Measurements from ENCODE around the gene GALM. TPM values are rescaled to one million over a fixed set of nuclear protein-coding genes. Genes with fewer than 3 reads are reported as not detected.
"Not testable (repeated sequence)": the region's sequence is repeated elsewhere in the genome, so short reads cannot be mapped to it uniquely, and the experiment has no call there.

Gene GALM
- polyA plus RNA-seq, 3 donors = 3.0 to 3.6 (median 3.1) TPM

GRCh38 chr2:38643021-38643671 lies 22.8 kb upstream of the GALM start:
- Mint-ChIP-seq H3K27ac (peak overlapping the region in 1 of 7 donors; percentile 67), H3K4me3 (no peak overlapping the region), H3K4me1 (peaks cover 16% of the 10 kb centered on the region), H3K36me3 (peaks cover 0 to 2% of the 10 kb centered on the region in 2 donors), H3K27me3 (ENCODE audit: low read depth in 3 of 3) (peaks cover 0 to 2% (median 1%) of the 10 kb centered on the region in 3 donors), H3K9me3 (peaks cover 8 to 28% (median 15%) of the 10 kb centered on the region in 7 donors)
- H3K9me3 ChIP-seq (replicated peaks in 1 of 2; ENCODE audit: control insufficient read depth in 1 of 2, insufficient read depth in 1 of 2, low read length in 2 of 2) = peaks cover 13% of the 10 kb centered on the region in 2 donors
- TF ChIP-seq, protein P1, sequence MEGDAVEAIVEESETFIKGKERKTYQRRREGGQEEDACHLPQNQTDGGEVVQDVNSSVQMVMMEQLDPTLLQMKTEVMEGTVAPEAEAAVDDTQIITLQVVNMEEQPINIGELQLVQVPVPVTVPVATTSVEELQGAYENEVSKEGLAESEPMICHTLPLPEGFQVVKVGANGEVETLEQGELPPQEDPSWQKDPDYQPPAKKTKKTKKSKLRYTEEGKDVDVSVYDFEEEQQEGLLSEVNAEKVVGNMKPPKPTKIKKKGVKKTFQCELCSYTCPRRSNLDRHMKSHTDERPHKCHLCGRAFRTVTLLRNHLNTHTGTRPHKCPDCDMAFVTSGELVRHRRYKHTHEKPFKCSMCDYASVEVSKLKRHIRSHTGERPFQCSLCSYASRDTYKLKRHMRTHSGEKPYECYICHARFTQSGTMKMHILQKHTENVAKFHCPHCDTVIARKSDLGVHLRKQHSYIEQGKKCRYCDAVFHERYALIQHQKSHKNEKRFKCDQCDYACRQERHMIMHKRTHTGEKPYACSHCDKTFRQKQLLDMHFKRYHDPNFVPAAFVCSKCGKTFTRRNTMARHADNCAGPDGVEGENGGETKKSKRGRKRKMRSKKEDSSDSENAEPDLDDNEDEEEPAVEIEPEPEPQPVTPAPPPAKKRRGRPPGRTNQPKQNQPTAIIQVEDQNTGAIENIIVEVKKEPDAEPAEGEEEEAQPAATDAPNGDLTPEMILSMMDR (IDR thresholded peaks at IDR 0.05) = no peak
- no peaks in the 10 kb centered on the region for H4K20me1 ChIP-seq (ENCODE audit: insufficient read depth, low read length)
- H3K4me1 ChIP-seq (ENCODE audit: control insufficient read depth in 1 of 2, insufficient read depth in 2 of 2, low read length in 2 of 2) = peaks cover 14 to 15% of the 10 kb centered on the region in 2 donors
- intact Hi-C loops (cut with micrococcal nuclease) = no loop called here
- 93% methylated on average over 41 of the region's 45 CpGs for WGBS (ENCODE audit: insufficient coverage)
- no peak overlapping the region for H3K27ac ChIP-seq (ENCODE audit: low read depth in 1 of 2, low read length in 2 of 2)
- H3K4me2 ChIP-seq (replicated peaks; ENCODE audit: extremely low read depth, low read length, poor library complexity, severe bottlenecking) = no peak overlapping the region
- DNase-seq = no peak
- no peaks in the 10 kb centered on the region for H3K36me3 ChIP-seq (replicated peaks in 1 of 2; ENCODE audit: control insufficient read depth in 1 of 2, insufficient read depth in 2 of 2, low read length in 2 of 2)
- no peaks in the 10 kb centered on the region for H3K27me3 ChIP-seq (ENCODE audit: control insufficient read depth in 2 of 2, insufficient read depth in 2 of 2, low read length in 2 of 2)
- no peak overlapping the region for H3K9ac ChIP-seq (ENCODE audit: insufficient read depth, low read length, poor library complexity, severe bottlenecking)
- no peaks in the 10 kb centered on the region for H3K79me2 ChIP-seq (ENCODE audit: insufficient read depth, low read length)
- no peak overlapping the region for H3K4me3 ChIP-seq (replicated peaks in 1 of 3; ENCODE audit: low read depth in 2 of 3, low read length in 3 of 3)
- no peak overlapping the region for H2AFZ ChIP-seq (ENCODE audit: insufficient read depth, low read depth, low read length, poor library complexity, severe bottlenecking)

GRCh38 chr2:38643683-38644511 lies 22.0 kb upstream of the GALM start:
- H3K27me3 ChIP-seq (ENCODE audit: control insufficient read depth in 2 of 2, insufficient read depth in 2 of 2, low read length in 2 of 2); H2AFZ ChIP-seq (ENCODE audit: insufficient read depth, low read depth, low read length, poor library complexity, severe bottlenecking); H3K4me3 ChIP-seq (replicated peaks in 1 of 3; ENCODE audit: low read depth in 2 of 3, low read length in 3 of 3); H3K79me2 ChIP-seq (ENCODE audit: insufficient read depth, low read length); DNase-seq; intact Hi-C loops (cut with micrococcal nuclease); H3K27ac ChIP-seq (ENCODE audit: low read depth in 1 of 2, low read length in 2 of 2); H3K9ac ChIP-seq (ENCODE audit: insufficient read depth, low read length, poor library complexity, severe bottlenecking); H3K36me3 ChIP-seq (replicated peaks in 1 of 2; ENCODE audit: control insufficient read depth in 1 of 2, insufficient read depth in 2 of 2, low read length in 2 of 2); H3K27me3 Mint-ChIP-seq (ENCODE audit: low read depth in 3 of 3); H3K4me3 Mint-ChIP-seq; H3K36me3 Mint-ChIP-seq; H4K20me1 ChIP-seq (ENCODE audit: insufficient read depth, low read length): not testable (repeated sequence)
- 67% methylated on average over 4 of the region's 16 CpGs for WGBS (ENCODE audit: insufficient coverage)
- peak overlapping the region in 1 of 7 donors; percentile 67 for H3K27ac Mint-ChIP-seq
- H3K9me3 Mint-ChIP-seq = peaks cover 14 to 34% (median 22%) of the 10 kb centered on the region in 7 donors
- Histone ChIP-seq H3K4me1 (ENCODE audit: control insufficient read depth in 1 of 2, insufficient read depth in 2 of 2, low read length in 2 of 2) (peaks cover 21 to 23% of the 10 kb centered on the region in 2 donors), H3K4me2 (replicated peaks; ENCODE audit: extremely low read depth, low read length, poor library complexity, severe bottlenecking) (peak overlapping the region; percentile 15), H3K9me3 (replicated peaks in 1 of 2; ENCODE audit: control insufficient read depth in 1 of 2, insufficient read depth in 1 of 2, low read length in 2 of 2) (peaks cover 19 to 21% of the 10 kb centered on the region in 2 donors)
- peaks cover 24% of the 10 kb centered on the region for H3K4me1 Mint-ChIP-seq

Measured in CD14-positive monocyte (primary cell).